SW480 (cell line): ENCODE results near the gene WDR45B.
"Not testable (repeated sequence)": the region's sequence is repeated elsewhere in the genome, so short reads cannot be mapped to it uniquely, and the experiment has no call there.

Experiments
- DNase-seq: peaks from one replicate; pipeline ENCODE4 v3.0.0-alpha.2; 2016; ENCODE audit warnings: low spot score

Gene WDR45B

DNA sequence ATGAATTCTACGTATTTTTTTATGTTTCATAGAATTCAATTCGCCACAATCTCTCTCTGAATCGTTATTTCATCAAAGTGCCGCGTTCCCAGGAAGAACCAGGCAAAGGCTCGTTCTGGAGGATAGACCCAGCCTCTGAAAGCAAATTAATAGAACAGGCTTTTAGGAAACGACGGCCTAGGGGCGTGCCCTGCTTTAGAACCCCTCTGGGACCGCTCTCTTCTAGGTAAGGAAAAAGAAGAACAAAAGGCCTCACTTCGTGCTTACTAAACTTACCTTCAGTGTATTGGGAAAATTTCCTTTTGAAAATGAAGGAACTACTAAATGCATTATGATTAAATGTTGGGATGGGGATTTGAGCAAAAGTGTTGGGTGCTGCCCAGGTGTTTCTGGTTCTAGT, 65.5 kb downstream of the WDR45B start:
- no peak for DNase-seq

- no peak for DNase-seq
Measured at GRCh38 chr17:82582213-82582612, 66.0 kb downstream of the WDR45B start.

DNA sequence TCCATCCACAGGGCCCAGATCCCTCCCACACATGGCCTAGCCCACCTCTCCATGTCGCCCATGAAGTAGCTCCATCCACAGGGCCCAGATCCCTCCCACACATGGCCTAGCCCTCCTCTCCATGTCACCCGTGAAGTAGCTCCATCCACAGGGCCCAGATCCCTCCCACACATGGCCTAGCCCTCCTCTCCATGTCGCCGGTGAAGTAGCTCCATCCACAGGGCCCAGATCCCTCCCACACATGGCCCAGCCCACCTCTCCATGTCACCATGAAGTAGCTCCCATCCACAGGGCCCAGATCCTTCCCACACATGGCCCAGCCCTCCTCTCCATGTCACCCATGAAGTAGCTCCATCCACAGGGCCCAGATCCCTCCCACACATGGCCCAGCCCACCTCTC, 68.3 kb downstream of the WDR45B start:
- not testable (repeated sequence) for DNase-seq

- no peak for DNase-seq
Measured at GRCh38 chr17:82577300-82577699, 70.9 kb downstream of the WDR45B start.

- not testable (repeated sequence) for DNase-seq
Measured at GRCh38 chr17:82575581-82576221, 72.5 kb downstream of the WDR45B start.

GRCh38 chr17:82574041-82574440, 74.2 kb downstream of the WDR45B start:
- no peak for DNase-seq

GRCh38 chr17:82571855-82572254, 76.4 kb downstream of the WDR45B start:
- DNase-seq: no peak

DNA sequence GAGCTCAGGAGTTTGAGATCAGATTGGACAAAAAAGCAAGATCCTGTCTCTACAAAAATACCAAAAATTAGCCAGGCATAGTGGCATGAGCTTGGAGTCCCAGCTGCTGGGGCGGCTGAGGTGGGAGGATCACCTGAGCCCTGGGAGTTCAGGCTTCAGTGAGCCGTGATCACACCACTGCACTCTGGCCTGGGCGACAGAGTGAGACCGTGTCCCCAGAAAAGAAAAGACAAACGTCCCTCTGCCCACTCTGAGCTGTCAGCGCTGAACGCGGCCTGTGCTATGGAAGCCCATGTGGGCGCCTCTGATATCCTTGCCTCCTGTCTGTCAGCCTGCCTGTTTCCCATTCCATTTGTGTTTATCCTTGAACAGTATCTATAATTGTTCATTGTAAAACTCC, 78.0 kb downstream of the WDR45B start:
- no peak for DNase-seq

DNA sequence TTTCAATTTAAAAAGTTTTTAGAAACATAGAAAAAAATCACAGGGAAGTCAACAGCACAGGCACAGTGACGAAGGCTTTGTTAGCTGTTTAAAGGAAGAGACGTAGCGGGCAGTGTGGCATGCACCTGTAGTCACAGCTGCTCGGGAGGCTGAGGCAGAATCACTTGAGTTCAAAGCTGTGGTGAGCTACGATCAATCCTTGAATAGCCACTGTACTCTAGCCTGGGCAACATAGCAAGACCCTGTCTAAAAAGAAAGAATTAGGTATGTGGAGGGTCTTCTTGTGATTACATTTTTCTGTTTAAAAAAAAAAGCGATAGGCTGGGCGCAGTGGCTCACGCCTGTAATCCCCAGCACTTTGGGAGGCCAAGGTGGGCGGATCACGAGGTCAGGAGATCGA, 78.6 kb downstream of the WDR45B start:
- no peak for DNase-seq

- DNase-seq: no peak
Measured at GRCh38 chr17:82568997-82569393, 79.2 kb downstream of the WDR45B start.

- no peak for DNase-seq
Measured at GRCh38 chr17:82567286-82567685, 81.0 kb downstream of the WDR45B start.

GRCh38 chr17:82566129-82566960, 81.9 kb downstream of the WDR45B start:
- no peak for DNase-seq

DNA sequence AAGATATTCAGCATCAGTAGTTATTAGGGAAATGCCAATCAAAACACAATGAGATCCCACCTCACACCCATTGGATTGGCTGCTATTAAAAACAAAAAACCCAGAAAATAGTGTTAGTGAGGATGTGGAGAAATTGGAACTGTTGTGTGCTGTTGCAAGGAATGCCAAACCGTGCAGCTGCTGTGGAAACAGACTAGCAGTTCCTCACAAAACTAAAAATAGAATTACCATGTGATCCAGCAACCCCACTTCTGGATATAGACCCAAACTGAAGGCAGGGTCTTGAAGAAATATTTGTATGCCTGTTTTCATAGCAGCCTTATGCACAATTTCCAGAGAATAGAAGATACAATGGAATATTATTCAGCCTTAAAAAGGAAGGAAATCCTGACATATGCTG, 82.7 kb downstream of the WDR45B start:
- DNase-seq: no peak
